ENCODE results near the gene NBPF8. TPM values are rescaled to one million over a fixed set of nuclear protein-coding genes. Genes with fewer than 3 reads are reported as not detected.
"Not testable (repeated sequence)": the region's sequence is repeated elsewhere in the genome, so short reads cannot be mapped to it uniquely, and the experiment has no call there.

The NBPF8 gene
- total RNA-seq, 4 donors from 2014 or later: 7.6 to 16.2 (median 13.0) TPM

- H3K4me1 ChIP-seq, H3K9me3 ChIP-seq: not testable (repeated sequence)
- H3K27ac ChIP-seq: peak overlapping the region in 3 of 4 donors; percentile 83 to 90 (median 85)
Measured at GRCh38 chr1:120415492-120415961, 692 bp downstream of the NBPF8 start.

GRCh38 chr1:120425063-120425462, 10.2 kb downstream of the NBPF8 start:
- ATAC-seq, H3K27me3 ChIP-seq, H3K4me3 ChIP-seq, H3K4me1 ChIP-seq, H3K27ac ChIP-seq, H3K9me3 ChIP-seq: not testable (repeated sequence)
- H3K36me3 ChIP-seq: peaks cover 0 to 13% of the 10 kb centered on the region in 2 donors
- WGBS, 2 donors (ENCODE audit: low coverage in 1 of 2): 57 to 61% methylated on average over 1 to 5 of the region's 7 CpGs

More at GRCh38 chr1:120415492-120415961, 692 bp downstream of the NBPF8 start:
- ATAC-seq: peak; percentile 81
- 2% methylated on average over 7 of the region's 23 CpGs; no CpG with 5 or more reads in 1 of the 2 donors for WGBS, 2 donors (ENCODE audit: low coverage in 1 of 2)
- TF ChIP-seq CTCF (IDR thresholded peaks at IDR 0.05): peak in 1 of 4 experiments; percentile 7
- TF ChIP-seq POLR2AphosphoS5 (IDR thresholded peaks at IDR 0.05): peak; percentile 36
- H3K4me3 ChIP-seq: peak overlapping the region; percentile 64 to 65
- H3K27me3 ChIP-seq, H3K36me3 ChIP-seq: not testable (repeated sequence)

GRCh38 chr1:120431626-120432025, 16.8 kb downstream of the NBPF8 start:
- not testable (repeated sequence) for ATAC-seq, H3K27me3 ChIP-seq, H3K36me3 ChIP-seq, H3K27ac ChIP-seq, H3K9me3 ChIP-seq, H3K4me1 ChIP-seq, H3K4me3 ChIP-seq
- no CpG with 5 or more reads among the region's 3 CpGs for WGBS, 2 donors (ENCODE audit: low coverage in 1 of 2)

GRCh38 chr1:120433831-120434230, 19.0 kb downstream of the NBPF8 start:
- H3K27ac ChIP-seq, H3K9me3 ChIP-seq, H3K27me3 ChIP-seq, H3K4me1 ChIP-seq, H3K36me3 ChIP-seq, ATAC-seq, H3K4me3 ChIP-seq: not testable (repeated sequence)
- no CpG with 5 or more reads among the region's 18 CpGs for WGBS, 2 donors (ENCODE audit: low coverage in 1 of 2)

- peaks cover 0 to 16% of the 10 kb centered on the region in 2 donors for H3K36me3 ChIP-seq
- no CpG with 5 or more reads among the region's 5 CpGs for WGBS, 2 donors (ENCODE audit: low coverage in 1 of 2)
- not testable (repeated sequence) for H3K27ac ChIP-seq, H3K9me3 ChIP-seq, H3K27me3 ChIP-seq, H3K4me1 ChIP-seq, H3K4me3 ChIP-seq, ATAC-seq
Measured at GRCh38 chr1:120449124-120449523, 34.3 kb downstream of the NBPF8 start.

Other genes with a start within 250 kb of the NBPF8 start
- gene SEC22B, start 238.5 kb upstream of the NBPF8 start, total RNA-seq: 10 to 100 TPM; 25.4 to 38.8 (median 26.0) TPM